HEK293 (cell line): ENCODE results near the gene COL25A1.

Experiments
- CTCF ChIA-PET: fragments of 350-600 bp; formaldehyde crosslinking; extraction: SDS; loops from one replicate; lab custom pipeline; 2021; ENCODE audit warnings: antibody characterized with exemption; lab: Yijun Ruan, JAX
- POLR2A ChIA-PET: fragments of 300-600 bp; formaldehyde crosslinking; extraction: SDS; loops from one replicate; lab custom pipeline; 2020; ENCODE audit warnings: antibody characterized with exemption, inconsistent platforms; lab: Yijun Ruan, JAX
- H3K27ac ChIP-seq: fragments of 200-500 bp; sonication (Bioruptor generic); 2 replicates; pipeline ENCODE4 v1.5.1; 2014; ENCODE audit warnings: low read depth, low read length, control low read depth, inconsistent platforms; ENCODE audit errors: extremely low read depth
- H3K36me3 ChIP-seq, 2 experiments: fragments of 200-500 bp in 1 of 2; sonication (Bioruptor generic) in 1 of 2; 1 replicate in 1 of 2; 2 replicates in 1 of 2; pipeline ENCODE4 v1.5.1; 2014 to 2017; ENCODE audit warnings: inconsistent platforms in 2 of 2, low read length in 2 of 2; ENCODE audit not compliant: control insufficient read depth in 2 of 2, insufficient read depth in 1 of 2
- H3K4me1 ChIP-seq: fragments of 200-500 bp; sonication (Bioruptor generic); 2 replicates; pipeline ENCODE4 v1.5.1; 2014; ENCODE audit warnings: mild to moderate bottlenecking, low read length, inconsistent platforms; ENCODE audit not compliant: control insufficient read depth, insufficient read depth
- H3K4me3 ChIP-seq: 2 replicates; pipeline ENCODE4 v1.5.1; 2011; ENCODE audit warnings: low read depth, mild to moderate bottlenecking, control low read depth, low read length, moderate library complexity
- H3K9me3 ChIP-seq: fragments of 200-500 bp; sonication (Bioruptor generic); 2 replicates; pipeline ENCODE4 v1.5.1; 2014; ENCODE audit warnings: low read depth, low read length, inconsistent platforms; ENCODE audit not compliant: control insufficient read depth, insufficient read depth
- BCL11A ChIP-seq: fragments of 450-650 bp; formaldehyde crosslinking; IDR thresholded peaks from 2 replicates; pipeline ENCODE4 v1.5.1; 2016; ENCODE audit warnings: low read depth, missing biosample characterization, missing genetic modification characterization
- GLIS2 ChIP-seq: fragments of 450-650 bp; formaldehyde crosslinking; IDR thresholded peaks from 2 replicates; pipeline ENCODE4 v1.5.1; 2016; ENCODE audit warnings: missing biosample characterization, missing genetic modification characterization
- TCF7L2 ChIP-seq: IDR thresholded peaks from 2 replicates; pipeline ENCODE4 v1.6.1; 2011; ENCODE audit warnings: low read depth, mild to moderate bottlenecking, inconsistent platforms, low read length, moderate library complexity, borderline replicate concordance
- ZBTB20 ChIP-seq: fragments of 450-650 bp; formaldehyde crosslinking; IDR thresholded peaks from 2 replicates; pipeline ENCODE4 v1.5.1; 2016; ENCODE audit warnings: missing biosample characterization, missing genetic modification characterization
- ZEB2 ChIP-seq: fragments of 450-650 bp; formaldehyde crosslinking; IDR thresholded peaks from 2 replicates; pipeline ENCODE4 v1.5.1; 2016; ENCODE audit warnings: missing biosample characterization, missing genetic modification characterization
- ZFHX2 ChIP-seq: fragments of 450-650 bp; formaldehyde crosslinking; conservative IDR thresholded peaks from 2 replicates; pipeline ENCODE4 v1.5.1; 2016; ENCODE audit warnings: missing biosample characterization, missing genetic modification characterization
- ZNF211 ChIP-seq: fragments of 450-650 bp; formaldehyde crosslinking; IDR thresholded peaks from 2 replicates; pipeline ENCODE4 v1.5.1; 2016; ENCODE audit warnings: low read depth, missing biosample characterization, missing genetic modification characterization
- ZNF239 ChIP-seq: fragments of 450-650 bp; formaldehyde crosslinking; IDR thresholded peaks from 2 replicates; pipeline ENCODE4 v1.5.1; 2016; ENCODE audit warnings: missing biosample characterization, missing genetic modification characterization
- ZNF473 ChIP-seq: fragments of 450-650 bp; formaldehyde crosslinking; IDR thresholded peaks from 2 replicates; pipeline ENCODE4 v1.5.1; 2017; ENCODE audit warnings: missing biosample characterization, missing genetic modification characterization
- ZNF521 ChIP-seq: fragments of 450-650 bp; formaldehyde crosslinking; IDR thresholded peaks from 2 replicates; pipeline ENCODE4 v1.5.1; 2017; ENCODE audit warnings: missing biosample characterization, mild to moderate bottlenecking, missing genetic modification characterization
- ZNF529 ChIP-seq: fragments of 450-650 bp; formaldehyde crosslinking; IDR thresholded peaks from 2 replicates; pipeline ENCODE4 v1.5.1; 2017; ENCODE audit warnings: missing genetic modification characterization, missing biosample characterization; ENCODE audit not compliant: insufficient replicate concordance
- ZNF549 ChIP-seq: fragments of 450-650 bp; IDR thresholded peaks from 2 replicates; pipeline ENCODE4 v1.5.1; 2018; ENCODE audit warnings: missing biosample characterization, missing genetic modification characterization, mild to moderate bottlenecking, inconsistent platforms, moderate library complexity
- ZNF701 ChIP-seq: fragments of 450-650 bp; formaldehyde crosslinking; IDR thresholded peaks from 2 replicates; pipeline ENCODE4 v1.5.1; 2016; ENCODE audit warnings: missing biosample characterization, missing genetic modification characterization
- ZNF776 ChIP-seq: fragments of 450-650 bp; formaldehyde crosslinking; IDR thresholded peaks from 2 replicates; pipeline ENCODE4 v1.5.0; 2017; ENCODE audit warnings: missing biosample characterization, missing genetic modification characterization, borderline replicate concordance
- TF ChIP-seq, protein P1 (sequence below): fragments of 450-650 bp; formaldehyde crosslinking; IDR thresholded peaks from 2 replicates; pipeline ENCODE4 v1.5.1; 2016; ENCODE audit warnings: missing biosample characterization, missing genetic modification characterization
- TF ChIP-seq, protein P2 (sequence below): fragments of 450-650 bp; formaldehyde crosslinking; IDR thresholded peaks from 2 replicates; pipeline ENCODE4 v1.5.1; 2017; ENCODE audit warnings: missing biosample characterization, mild to moderate bottlenecking, missing genetic modification characterization, moderate library complexity
- TF ChIP-seq, protein P3 (sequence below): fragments of 450-650 bp; formaldehyde crosslinking; IDR thresholded peaks from 2 replicates; pipeline ENCODE4 v1.5.1; 2017; ENCODE audit warnings: missing biosample characterization, missing genetic modification characterization
- TF ChIP-seq, protein P4 (sequence below): fragments of 450-650 bp; IDR thresholded peaks from 2 replicates; pipeline ENCODE4 v1.5.1; 2018; ENCODE audit warnings: missing biosample characterization, mild to moderate bottlenecking, missing genetic modification characterization
- TF ChIP-seq, protein P5 (sequence below): sonication (generic); formaldehyde crosslinking; IDR thresholded peaks from 2 replicates; pipeline ENCODE4 v1.8.1; 2022; ENCODE audit warnings: mild to moderate bottlenecking, moderate library complexity, missing genetic modification reagents

Gene COL25A1

DNA sequence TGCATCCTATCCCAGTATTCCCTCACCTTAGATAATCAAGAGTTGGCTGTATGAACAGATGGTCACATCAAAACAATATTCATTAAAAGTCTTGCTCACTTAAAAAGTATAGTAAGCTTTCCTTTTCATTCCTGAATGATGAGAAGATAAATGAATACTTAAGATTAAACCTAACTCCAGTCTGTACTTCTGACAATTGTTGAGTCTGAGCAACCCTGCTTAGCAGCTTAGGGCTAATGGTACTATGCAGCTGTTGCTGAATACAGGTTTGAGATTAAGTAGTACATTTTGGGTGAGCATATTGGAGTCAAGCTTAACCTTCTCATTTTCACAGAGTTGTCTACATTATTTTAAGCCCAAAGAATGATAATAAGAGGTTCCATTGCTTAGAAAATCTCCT is 417.9 kb downstream of the COL25A1 start:
- no peaks in the 10 kb centered on the region for H3K9me3 ChIP-seq
- POLR2A ChIA-PET, result no interaction called here
- H3K27ac ChIP-seq, result no peak overlapping the region
- no peak for TF ChIP-seq ZNF701
- no peaks in the 10 kb centered on the region for H3K36me3 ChIP-seq
- CTCF ChIA-PET, result no interaction called here
- no peak overlapping the region for H3K4me3 ChIP-seq
- no peaks in the 10 kb centered on the region for H3K4me1 ChIP-seq

DNA sequence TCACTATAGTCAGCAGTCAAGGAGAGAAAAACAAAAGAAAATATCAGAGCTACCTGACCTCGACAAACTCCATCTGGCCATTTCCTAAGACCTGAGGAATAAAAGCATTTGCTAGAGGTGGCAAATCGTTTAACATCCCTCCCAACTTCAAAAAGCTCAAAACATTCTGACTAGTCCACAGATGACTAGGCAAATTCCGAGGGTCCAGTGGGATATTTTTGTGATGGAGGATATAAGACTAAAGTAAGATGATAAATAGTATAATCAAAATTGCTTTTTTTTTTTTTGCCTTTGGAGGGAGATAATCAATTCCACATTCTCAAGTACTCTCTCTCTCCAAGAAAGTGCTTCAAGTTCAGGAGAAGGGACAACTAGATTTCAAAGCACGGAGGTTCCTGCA is 420.5 kb downstream of the COL25A1 start:
- Histone ChIP-seq H3K4me1 (no peaks in the 10 kb centered on the region), H3K4me3 (no peak overlapping the region), H3K27ac (no peak overlapping the region), H3K36me3 (no peaks in the 10 kb centered on the region), H3K9me3 (no peaks in the 10 kb centered on the region)
- CTCF ChIA-PET, result interaction anchor here (0.5 to 0.6 kb wide), 2 partner anchors 55 to 474 kb away, joined by 3 to 4 read pairs; no protein-coding TSS in a partner anchor
- POLR2A ChIA-PET, result no interaction called here
- TF ChIP-seq ZNF549 (tag by site-specific recombination), result no peak
- no peak for TF ChIP-seq TCF7L2
- no peak for TF ChIP-seq ZNF776 (tag by site-specific recombination)
- TF ChIP-seq, protein P1, sequence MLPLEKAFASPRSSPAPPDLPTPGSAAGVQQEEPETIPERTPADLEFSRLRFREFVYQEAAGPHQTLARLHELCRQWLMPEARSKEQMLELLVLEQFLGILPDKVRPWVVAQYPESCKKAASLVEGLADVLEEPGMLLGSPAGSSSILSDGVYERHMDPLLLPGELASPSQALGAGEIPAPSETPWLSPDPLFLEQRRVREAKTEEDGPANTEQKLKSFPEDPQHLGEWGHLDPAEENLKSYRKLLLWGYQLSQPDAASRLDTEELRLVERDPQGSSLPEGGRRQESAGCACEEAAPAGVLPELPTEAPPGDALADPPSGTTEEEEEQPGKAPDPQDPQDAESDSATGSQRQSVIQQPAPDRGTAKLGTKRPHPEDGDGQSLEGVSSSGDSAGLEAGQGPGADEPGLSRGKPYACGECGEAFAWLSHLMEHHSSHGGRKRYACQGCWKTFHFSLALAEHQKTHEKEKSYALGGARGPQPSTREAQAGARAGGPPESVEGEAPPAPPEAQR (tag by site-specific recombination), result no peak
- TF ChIP-seq ZFHX2 (tag by site-specific recombination), result no peak
- TF ChIP-seq ZEB2 (tag by site-specific recombination), result no peak

DNA sequence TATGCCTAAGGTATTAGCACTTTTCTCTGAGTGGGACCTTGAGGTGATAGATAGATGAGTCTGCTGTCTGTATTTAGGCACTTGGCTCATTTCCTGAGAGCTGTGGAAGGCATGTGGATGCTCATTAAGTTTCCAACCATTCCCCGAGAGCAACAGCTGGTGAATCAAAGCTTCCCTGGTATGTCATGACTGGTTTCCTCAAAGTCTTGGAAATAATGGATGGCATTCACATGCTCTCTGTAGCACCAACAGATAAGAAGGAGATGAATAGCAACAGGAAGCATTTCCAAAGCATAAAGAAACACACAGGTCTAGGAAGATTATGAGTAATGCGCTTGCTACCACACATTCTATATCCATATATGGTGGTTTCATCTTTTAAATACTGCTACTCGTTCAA is 421.3 kb downstream of the COL25A1 start:
- Histone ChIP-seq H3K9me3 (no peaks in the 10 kb centered on the region), H3K27ac (no peak overlapping the region), H3K4me1 (no peaks in the 10 kb centered on the region), H3K36me3 (no peaks in the 10 kb centered on the region), H3K4me3 (no peak overlapping the region)
- POLR2A ChIA-PET, result no interaction called here
- TF ChIP-seq ZNF239 (tag by site-specific recombination) (no peak), ZNF211 (tag by site-specific recombination) (no peak), ZNF529 (tag by site-specific recombination) (no peak), GLIS2 (tag by site-specific recombination) (no peak), ZNF473 (tag by site-specific recombination) (no peak), ZBTB20 (tag by site-specific recombination) (no peak), BCL11A (tag by site-specific recombination) (no peak), ZNF521 (tag by site-specific recombination) (no peak), ZEB2 (tag by site-specific recombination) (no peak)
- TF ChIP-seq, protein P2, sequence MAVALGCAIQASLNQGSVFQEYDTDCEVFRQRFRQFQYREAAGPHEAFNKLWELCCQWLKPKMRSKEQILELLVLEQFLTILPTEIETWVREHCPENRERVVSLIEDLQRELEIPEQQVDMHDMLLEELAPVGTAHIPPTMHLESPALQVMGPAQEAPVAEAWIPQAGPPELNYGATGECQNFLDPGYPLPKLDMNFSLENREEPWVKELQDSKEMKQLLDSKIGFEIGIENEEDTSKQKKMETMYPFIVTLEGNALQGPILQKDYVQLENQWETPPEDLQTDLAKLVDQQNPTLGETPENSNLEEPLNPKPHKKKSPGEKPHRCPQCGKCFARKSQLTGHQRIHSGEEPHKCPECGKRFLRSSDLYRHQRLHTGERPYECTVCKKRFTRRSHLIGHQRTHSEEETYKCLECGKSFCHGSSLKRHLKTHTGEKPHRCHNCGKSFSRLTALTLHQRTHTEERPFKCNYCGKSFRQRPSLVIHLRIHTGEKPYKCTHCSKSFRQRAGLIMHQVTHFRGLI (tag by site-specific recombination), result no peak
- TF ChIP-seq, protein P3, sequence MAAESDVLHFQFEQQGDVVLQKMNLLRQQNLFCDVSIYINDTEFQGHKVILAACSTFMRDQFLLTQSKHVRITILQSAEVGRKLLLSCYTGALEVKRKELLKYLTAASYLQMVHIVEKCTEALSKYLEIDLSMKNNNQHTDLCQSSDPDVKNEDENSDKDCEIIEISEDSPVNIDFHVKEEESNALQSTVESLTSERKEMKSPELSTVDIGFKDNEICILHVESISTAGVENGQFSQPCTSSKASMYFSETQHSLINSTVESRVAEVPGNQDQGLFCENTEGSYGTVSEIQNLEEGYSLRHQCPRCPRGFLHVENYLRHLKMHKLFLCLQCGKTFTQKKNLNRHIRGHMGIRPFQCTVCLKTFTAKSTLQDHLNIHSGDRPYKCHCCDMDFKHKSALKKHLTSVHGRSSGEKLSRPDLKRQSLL (tag by site-specific recombination), result no peak
- TF ChIP-seq, protein P4, sequence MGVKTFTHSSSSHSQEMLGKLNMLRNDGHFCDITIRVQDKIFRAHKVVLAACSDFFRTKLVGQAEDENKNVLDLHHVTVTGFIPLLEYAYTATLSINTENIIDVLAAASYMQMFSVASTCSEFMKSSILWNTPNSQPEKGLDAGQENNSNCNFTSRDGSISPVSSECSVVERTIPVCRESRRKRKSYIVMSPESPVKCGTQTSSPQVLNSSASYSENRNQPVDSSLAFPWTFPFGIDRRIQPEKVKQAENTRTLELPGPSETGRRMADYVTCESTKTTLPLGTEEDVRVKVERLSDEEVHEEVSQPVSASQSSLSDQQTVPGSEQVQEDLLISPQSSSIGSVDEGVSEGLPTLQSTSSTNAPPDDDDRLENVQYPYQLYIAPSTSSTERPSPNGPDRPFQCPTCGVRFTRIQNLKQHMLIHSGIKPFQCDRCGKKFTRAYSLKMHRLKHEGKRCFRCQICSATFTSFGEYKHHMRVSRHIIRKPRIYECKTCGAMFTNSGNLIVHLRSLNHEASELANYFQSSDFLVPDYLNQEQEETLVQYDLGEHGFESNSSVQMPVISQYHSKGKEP (tag by site-specific recombination), result no peak
- TF ChIP-seq, protein P5, sequence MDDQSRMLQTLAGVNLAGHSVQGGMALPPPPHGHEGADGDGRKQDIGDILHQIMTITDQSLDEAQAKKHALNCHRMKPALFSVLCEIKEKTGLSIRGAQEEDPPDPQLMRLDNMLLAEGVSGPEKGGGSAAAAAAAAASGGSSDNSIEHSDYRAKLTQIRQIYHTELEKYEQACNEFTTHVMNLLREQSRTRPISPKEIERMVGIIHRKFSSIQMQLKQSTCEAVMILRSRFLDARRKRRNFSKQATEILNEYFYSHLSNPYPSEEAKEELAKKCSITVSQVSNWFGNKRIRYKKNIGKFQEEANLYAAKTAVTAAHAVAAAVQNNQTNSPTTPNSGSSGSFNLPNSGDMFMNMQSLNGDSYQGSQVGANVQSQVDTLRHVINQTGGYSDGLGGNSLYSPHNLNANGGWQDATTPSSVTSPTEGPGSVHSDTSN (CRISPR knock-in tag), result no peak
- CTCF ChIA-PET, result no interaction called here
